Natural killer cell (primary cell): Measurements from ENCODE around the gene ZFP62. TPM values are rescaled to one million over a fixed set of nuclear protein-coding genes. Genes with fewer than 3 reads are reported as not detected.

Experiments used
- ATAC-seq, 3 donors: fragments of 150-1000 bp in 2 of 3; fragments of 200-7000 bp in 1 of 3; cut with Tn5 transposase; 1 replicate in 1 of 3; 2 replicates in 2 of 3; pipeline ENCODE4 v1.10.0; 2021; ENCODE audit warnings: mild to moderate bottlenecking in 2 of 3, moderate library complexity in 2 of 3
- DNase-seq, 2 donors: peaks; one replicate each; pipeline versions ENCODE4 v3.0.0 to v3.0.0-alpha.2; 2013 to 2021; ENCODE audit warnings: mixed read lengths in 1 of 2
- H3K27ac ChIP-seq: one replicate; pipeline ENCODE4 v1.5.1; 2013; ENCODE audit warnings: mild to moderate bottlenecking, low read length
- H3K27me3 ChIP-seq: one replicate; pipeline ENCODE4 v1.6.1; 2013; ENCODE audit warnings: low read length; ENCODE audit not compliant: control insufficient read depth, insufficient read depth
- H3K36me3 ChIP-seq: one replicate; pipeline ENCODE4 v1.6.1; 2013; ENCODE audit warnings: low read length; ENCODE audit not compliant: control insufficient read depth, insufficient read depth
- H3K4me1 ChIP-seq: one replicate; pipeline ENCODE4 v1.6.1; 2013; ENCODE audit warnings: low read length; ENCODE audit not compliant: control insufficient read depth, insufficient read depth
- H3K4me3 ChIP-seq: one replicate; pipeline ENCODE4 v1.5.1; 2013; ENCODE audit warnings: low read length
- H3K9me3 ChIP-seq: one replicate; pipeline ENCODE4 v1.6.1; 2013; ENCODE audit warnings: low read length; ENCODE audit not compliant: control insufficient read depth, insufficient read depth
- H3K27ac Mint-ChIP-seq, 2 donors: one replicate each; pipeline ENCODE4 v1.8.0; 2022; ENCODE audit warnings: mild to moderate bottlenecking in 2 of 2, mixed read lengths in 2 of 2, moderate library complexity in 1 of 2
- H3K27me3 Mint-ChIP-seq, 2 donors: one replicate each; pipeline ENCODE4 v1.8.0; 2022; ENCODE audit warnings: low read depth in 2 of 2, mixed read lengths in 2 of 2
- H3K36me3 Mint-ChIP-seq: one replicate; pipeline ENCODE4 v1.8.0; 2022; ENCODE audit warnings: mixed read lengths
- H3K4me1 Mint-ChIP-seq, 2 donors: one replicate each; pipeline ENCODE4 v1.8.0; 2022; ENCODE audit warnings: mixed read lengths in 2 of 2
- H3K4me3 Mint-ChIP-seq: one replicate; pipeline ENCODE4 v1.8.0; 2022; ENCODE audit warnings: mild to moderate bottlenecking, moderate library complexity, mixed read lengths
- H3K9me3 Mint-ChIP-seq, 2 donors: one replicate each; pipeline ENCODE4 v1.8.0; 2022; ENCODE audit warnings: mixed read lengths in 2 of 2
- CTCF ChIP-seq: fragments of 200-600 bp; IDR thresholded peaks from one replicate; pipeline ENCODE4 v1.8.0; 2022; ENCODE audit warnings: antibody characterized with exemption
- WGBS: methylation state at CpG from one replicate; pipeline ENCODE4 v1.1.7; 2013; ENCODE audit warnings: missing lambda C conversion rate; ENCODE audit not compliant: insufficient coverage; 5-methylcytosine and 5-hydroxymethylcytosine counted together
- intact Hi-C: fragments of 100-400 bp; cut with micrococcal nuclease; formaldehyde crosslinking; loops from one replicate; pipeline ENCODE4 v1.14.2; 2022
- total RNA-seq, 4 donors: library from RNA; stranded (reverse); fragments of 120-200 nt in 1 of 4; gene quantifications; one replicate each; pipeline versions ENCODE4 v1.2.3 to v1.2.4, GENCODE V29; 2013 to 2022

Gene ZFP62
- total RNA-seq, 3 donors from 2014 or later (not counting 1 experiment from before 2014, with no cell fraction given): 16.6 to 21.0 (median 20.3) TPM

GRCh38 chr5:180818677-180819341, 42.3 kb downstream of the ZFP62 start:
- H3K9me3 Mint-ChIP-seq: no peaks in the 10 kb centered on the region
- H3K36me3 ChIP-seq: no peaks in the 10 kb centered on the region
- WGBS: 89% methylated on average over 6 of the region's 6 CpGs
- H3K9me3 ChIP-seq: no peaks in the 10 kb centered on the region
- intact Hi-C loops: no loop called here
- peaks cover 13% of the 10 kb centered on the region for H3K4me1 ChIP-seq
- no peaks in the 10 kb centered on the region for H3K36me3 Mint-ChIP-seq
- no peak overlapping the region for H3K27ac ChIP-seq
- no peak for DNase-seq
- no peak for TF ChIP-seq CTCF
- H3K4me3 Mint-ChIP-seq: no peak overlapping the region
- peaks cover 0 to 10% of the 10 kb centered on the region in 2 donors for H3K4me1 Mint-ChIP-seq
- no peak overlapping the region for H3K4me3 ChIP-seq
- H3K27me3 Mint-ChIP-seq: peaks cover 13 to 15% of the 10 kb centered on the region in 2 donors
- no peak for ATAC-seq
- no peak overlapping the region for H3K27ac Mint-ChIP-seq
- H3K27me3 ChIP-seq: no peaks in the 10 kb centered on the region

GRCh38 chr5:180817893-180818674, 43.0 kb downstream of the ZFP62 start:
- H3K36me3 Mint-ChIP-seq: no peaks in the 10 kb centered on the region
- no peak overlapping the region for H3K27ac Mint-ChIP-seq
- 62% methylated on average over 13 of the region's 13 CpGs for WGBS
- intact Hi-C loops: no loop called here
- Histone ChIP-seq H3K9me3 (no peaks in the 10 kb centered on the region), H3K27me3 (no peaks in the 10 kb centered on the region), H3K4me1 (peaks cover 13% of the 10 kb centered on the region), H3K4me3 (no peak overlapping the region), H3K27ac (no peak overlapping the region), H3K36me3 (no peaks in the 10 kb centered on the region)
- H3K4me1 Mint-ChIP-seq: peaks cover under 1 to 10% of the 10 kb centered on the region in 2 donors
- H3K4me3 Mint-ChIP-seq: no peak overlapping the region
- peaks cover 13 to 15% of the 10 kb centered on the region in 2 donors for H3K27me3 Mint-ChIP-seq
- DNase-seq (no peak), ATAC-seq (no peak)
- H3K9me3 Mint-ChIP-seq: no peaks in the 10 kb centered on the region
- TF ChIP-seq CTCF: no peak

GRCh38 chr5:180816608-180817534, 44.2 kb downstream of the ZFP62 start:
- H3K36me3 Mint-ChIP-seq: no peaks in the 10 kb centered on the region
- no peaks in the 10 kb centered on the region for H3K9me3 Mint-ChIP-seq
- no peak for TF ChIP-seq CTCF
- WGBS: 19% methylated on average over 13 of the region's 13 CpGs
- Histone ChIP-seq H3K4me1 (peaks cover 16% of the 10 kb centered on the region), H3K27ac (no peak overlapping the region), H3K4me3 (no peak overlapping the region), H3K9me3 (no peaks in the 10 kb centered on the region), H3K27me3 (no peaks in the 10 kb centered on the region), H3K36me3 (no peaks in the 10 kb centered on the region)
- DNase-seq (peak in 1 of 2 donors; percentile 59), ATAC-seq (no peak)
- peaks cover 6 to 12% of the 10 kb centered on the region in 2 donors for H3K4me1 Mint-ChIP-seq
- no peak overlapping the region for H3K4me3 Mint-ChIP-seq
- H3K27me3 Mint-ChIP-seq: peaks cover 13 to 15% of the 10 kb centered on the region in 2 donors
- H3K27ac Mint-ChIP-seq: no peak overlapping the region
- intact Hi-C loops: no loop called here
